ENCODE data around the gene CACNG4. TPM values are rescaled to one million over a fixed set of nuclear protein-coding genes. Genes with fewer than 3 reads are reported as not detected.

CACNG4 gene
- total and polyA plus RNA-seq, 4 donors: 2.3 to 9.4 (median 4.1) TPM

GRCh38 chr17:66990047-66990446, 25.5 kb downstream of the CACNG4 start:
- Histone ChIP-seq H3K27ac (ENCODE audit: low read depth in 1 of 2, low read length in 1 of 2) (no peak overlapping the region), H3K9ac (ENCODE audit: insufficient read depth in 1 of 2, low read length in 2 of 2) (no peak overlapping the region), H3K9me3 (ENCODE audit: control insufficient read depth in 4 of 4, insufficient read depth in 3 of 4, low read length in 3 of 4) (no peaks in the 10 kb centered on the region), H3K36me3 (ENCODE audit: control insufficient read depth in 4 of 4, insufficient read depth in 4 of 4, low read length in 4 of 4) (no peaks in the 10 kb centered on the region), H3K4me3 (no peak overlapping the region), H3K27me3 (ENCODE audit: control insufficient read depth in 3 of 3, insufficient read depth in 3 of 3, low read length in 2 of 3) (peaks cover 0 to 13% (median 0%) of the 10 kb centered on the region in 3 donors), H3K4me1 (ENCODE audit: control insufficient read depth in 5 of 5, insufficient read depth in 5 of 5, low read length in 5 of 5) (no peaks in the 10 kb centered on the region)
- no peak for ATAC-seq (ENCODE audit: insufficient read depth, low FRiP score)
- WGBS, 2 donors: 81 to 84% methylated on average over 6 of the region's 6 CpGs
- DNase-seq: no peak
- no peak for TF ChIP-seq CTCF (IDR thresholded peaks at IDR 0.05; ENCODE audit: control extremely low read depth, extremely low read depth)

GRCh38 chr17:66992911-66993442, 28.5 kb downstream of the CACNG4 start:
- DNase-seq (no peak), ATAC-seq (ENCODE audit: insufficient read depth, low FRiP score) (no peak)
- no peak overlapping the region for H3K27ac ChIP-seq (ENCODE audit: low read depth in 1 of 2, low read length in 1 of 2)
- H3K9me3 ChIP-seq (ENCODE audit: control insufficient read depth in 4 of 4, insufficient read depth in 3 of 4, low read length in 3 of 4): no peaks in the 10 kb centered on the region
- no peaks in the 10 kb centered on the region for H3K4me1 ChIP-seq (ENCODE audit: control insufficient read depth in 5 of 5, insufficient read depth in 5 of 5, low read length in 5 of 5)
- no peak for TF ChIP-seq CTCF (IDR thresholded peaks at IDR 0.05; ENCODE audit: control extremely low read depth, extremely low read depth)
- H3K27me3 ChIP-seq (ENCODE audit: control insufficient read depth in 3 of 3, insufficient read depth in 3 of 3, low read length in 2 of 3): peaks cover 0 to 6% (median 0%) of the 10 kb centered on the region in 3 donors
- 93% methylated on average over 12 of the region's 12 CpGs for WGBS, 2 donors
- no peak overlapping the region for H3K9ac ChIP-seq (ENCODE audit: insufficient read depth in 1 of 2, low read length in 2 of 2)
- H3K4me3 ChIP-seq: no peak overlapping the region
- H3K36me3 ChIP-seq (ENCODE audit: control insufficient read depth in 4 of 4, insufficient read depth in 4 of 4, low read length in 4 of 4): no peaks in the 10 kb centered on the region

- Histone ChIP-seq H3K4me3 (no peak overlapping the region), H3K27me3 (ENCODE audit: control insufficient read depth in 3 of 3, insufficient read depth in 3 of 3, low read length in 2 of 3) (no peaks in the 10 kb centered on the region), H3K27ac (ENCODE audit: low read depth in 1 of 2, low read length in 1 of 2) (no peak overlapping the region), H3K9ac (ENCODE audit: insufficient read depth in 1 of 2, low read length in 2 of 2) (no peak overlapping the region), H3K9me3 (ENCODE audit: control insufficient read depth in 4 of 4, insufficient read depth in 3 of 4, low read length in 3 of 4) (no peaks in the 10 kb centered on the region), H3K4me1 (ENCODE audit: control insufficient read depth in 5 of 5, insufficient read depth in 5 of 5, low read length in 5 of 5) (no peaks in the 10 kb centered on the region), H3K36me3 (ENCODE audit: control insufficient read depth in 4 of 4, insufficient read depth in 4 of 4, low read length in 4 of 4) (no peaks in the 10 kb centered on the region)
- no peak for ATAC-seq (ENCODE audit: insufficient read depth, low FRiP score)
- no peak for TF ChIP-seq CTCF (IDR thresholded peaks at IDR 0.05; ENCODE audit: control extremely low read depth, extremely low read depth)
- WGBS, 2 donors: 89 to 93% methylated on average over 8 of the region's 8 CpGs
- DNase-seq: no peak
Measured at GRCh38 chr17:66994361-66994760, 29.9 kb downstream of the CACNG4 start.

GRCh38 chr17:66994930-66995535, 30.5 kb downstream of the CACNG4 start:
- ATAC-seq (ENCODE audit: insufficient read depth, low FRiP score) (no peak), DNase-seq (no peak)
- Histone ChIP-seq H3K4me1 (ENCODE audit: control insufficient read depth in 5 of 5, insufficient read depth in 5 of 5, low read length in 5 of 5) (no peaks in the 10 kb centered on the region), H3K27me3 (ENCODE audit: control insufficient read depth in 3 of 3, insufficient read depth in 3 of 3, low read length in 2 of 3) (no peaks in the 10 kb centered on the region), H3K27ac (ENCODE audit: low read depth in 1 of 2, low read length in 1 of 2) (no peak overlapping the region), H3K4me3 (no peak overlapping the region), H3K9me3 (ENCODE audit: control insufficient read depth in 4 of 4, insufficient read depth in 3 of 4, low read length in 3 of 4) (no peaks in the 10 kb centered on the region), H3K36me3 (ENCODE audit: control insufficient read depth in 4 of 4, insufficient read depth in 4 of 4, low read length in 4 of 4) (no peaks in the 10 kb centered on the region), H3K9ac (ENCODE audit: insufficient read depth in 1 of 2, low read length in 2 of 2) (no peak overlapping the region)
- WGBS, 2 donors: 80 to 83% methylated on average over 12 of the region's 12 CpGs
- no peak for TF ChIP-seq CTCF (IDR thresholded peaks at IDR 0.05; ENCODE audit: control extremely low read depth, extremely low read depth)

Measured in lung (tissue), 12 donors.